ENCODE data around the gene XRCC2.
"Not testable (repeated sequence)": the region's sequence is repeated elsewhere in the genome, so short reads cannot be mapped to it uniquely, and the experiment has no call there.

Gene XRCC2

DNA sequence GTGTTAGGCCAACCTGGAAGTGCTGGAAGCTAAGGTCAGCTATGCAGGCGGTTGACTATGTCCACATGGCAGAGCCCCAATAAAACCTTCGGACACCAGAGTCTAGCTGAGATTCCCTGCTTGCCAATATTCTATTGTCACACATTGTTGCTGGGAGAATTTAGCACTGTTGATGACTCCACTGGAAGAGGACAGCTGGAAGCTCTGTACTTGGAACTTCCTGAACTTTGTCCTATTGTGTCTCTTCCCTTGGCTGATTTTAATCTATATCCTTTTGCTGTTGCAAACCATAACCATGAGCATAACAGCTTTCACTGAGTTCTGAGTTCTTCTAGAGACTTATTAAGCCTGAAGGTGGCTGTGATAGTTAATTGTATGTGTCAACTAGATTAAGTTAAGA lies 12.0 kb downstream of the XRCC2 start:
- DNase-seq = no peak

GRCh38 chr7:152663148-152663740 lies 12.7 kb downstream of the XRCC2 start:
- no peak for DNase-seq

DNA sequence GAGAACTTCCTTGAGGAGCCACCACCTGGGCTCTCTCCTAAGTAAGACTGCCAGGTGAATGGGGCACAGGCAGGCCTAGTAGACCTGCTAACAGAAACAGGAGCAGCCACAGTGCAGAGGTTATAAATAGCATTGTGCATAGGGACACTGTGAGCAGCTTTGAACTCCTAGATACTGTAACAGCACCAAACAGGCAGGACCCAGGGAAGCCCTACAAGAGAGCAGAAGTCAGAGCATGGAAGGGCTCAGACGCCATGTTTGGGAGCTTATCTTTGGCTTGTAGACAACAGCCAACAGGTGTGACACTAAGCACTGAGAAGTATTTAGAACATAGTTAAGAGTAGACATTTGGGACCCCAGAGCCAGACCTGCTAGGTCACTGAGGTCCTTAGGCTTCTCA lies 14.5 kb downstream of the XRCC2 start:
- no peak for DNase-seq

DNA sequence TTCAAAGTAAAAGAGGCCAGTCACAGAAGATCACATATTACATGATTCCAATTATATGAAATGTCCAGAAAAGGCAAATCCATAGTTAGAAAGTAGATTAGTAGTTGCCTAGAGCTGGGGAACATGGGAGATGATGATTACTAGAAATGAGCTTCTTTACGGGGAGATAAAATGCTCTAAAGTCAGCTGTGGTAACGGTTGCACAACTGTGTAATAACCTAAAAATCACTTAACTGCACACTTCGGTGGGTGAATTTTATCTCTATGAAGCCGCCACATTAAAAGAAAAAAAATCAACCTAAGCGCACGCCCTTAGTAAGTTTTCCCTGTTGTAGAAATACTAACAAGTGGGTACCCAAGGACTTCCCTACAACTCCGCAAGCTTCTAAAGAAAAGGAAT lies 15.9 kb downstream of the XRCC2 start:
- no peak for DNase-seq

GRCh38 chr7:152654971-152655370 lies 21.0 kb downstream of the XRCC2 start:
- no peak for DNase-seq

DNA sequence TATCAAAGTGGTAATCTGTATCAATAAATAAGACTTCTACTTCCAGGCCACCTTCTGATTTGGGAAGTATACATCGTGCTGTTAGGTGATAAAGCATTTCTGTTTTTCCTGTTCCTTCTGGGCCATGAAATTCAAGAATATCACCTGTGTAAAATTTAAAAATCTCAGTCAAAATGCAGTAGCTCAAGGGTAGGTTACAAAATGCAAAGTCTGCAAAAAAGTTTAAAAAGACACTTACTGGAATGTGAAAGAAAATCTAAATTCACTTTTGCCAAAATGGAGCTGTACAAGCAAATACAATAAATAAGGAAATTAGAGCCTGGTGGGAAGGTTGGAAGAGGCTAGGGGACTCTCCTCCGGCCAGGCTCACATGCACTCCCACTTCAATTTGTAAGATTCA lies 26.7 kb downstream of the XRCC2 start:
- no peak for DNase-seq

DNA sequence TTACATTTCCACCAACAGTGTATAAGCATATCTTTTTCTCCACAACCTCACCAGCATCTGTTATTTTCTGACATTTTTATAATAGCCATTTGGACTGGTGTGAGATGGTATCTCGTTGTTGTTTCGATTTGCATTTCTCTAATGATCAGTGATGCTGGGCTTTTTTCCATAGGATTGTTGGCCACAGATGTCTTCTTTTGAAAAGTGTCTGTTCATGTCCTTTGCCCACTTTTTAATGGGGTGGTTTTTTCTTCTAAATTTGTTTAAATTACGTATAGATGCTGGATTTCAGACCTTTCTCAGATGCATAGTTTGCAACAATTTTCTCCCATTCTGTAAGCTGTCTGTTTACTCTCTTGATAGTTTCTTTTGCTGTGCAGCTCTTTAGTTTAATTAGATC lies 28.9 kb downstream of the XRCC2 start:
- DNase-seq = no peak

DNA sequence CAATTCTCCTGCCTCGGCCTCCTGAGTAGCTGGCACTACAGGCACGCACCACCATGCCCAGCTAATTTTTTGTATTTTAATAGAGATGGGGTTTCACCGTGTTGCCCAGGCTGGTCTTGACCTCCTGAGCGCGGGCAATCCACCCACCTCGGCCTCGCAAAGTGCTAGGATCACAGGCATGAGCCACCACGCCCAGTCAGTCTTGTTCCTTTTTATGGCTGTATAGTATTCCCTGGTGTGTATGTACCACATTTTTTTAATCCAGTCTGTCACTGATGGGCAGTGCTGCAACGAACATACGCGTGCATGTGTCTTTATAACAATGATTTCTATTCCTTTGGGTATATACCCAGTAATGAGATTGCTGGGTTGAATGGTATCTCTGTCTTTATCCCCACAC lies 29.4 kb downstream of the XRCC2 start:
- DNase-seq = not testable (repeated sequence)

DNA sequence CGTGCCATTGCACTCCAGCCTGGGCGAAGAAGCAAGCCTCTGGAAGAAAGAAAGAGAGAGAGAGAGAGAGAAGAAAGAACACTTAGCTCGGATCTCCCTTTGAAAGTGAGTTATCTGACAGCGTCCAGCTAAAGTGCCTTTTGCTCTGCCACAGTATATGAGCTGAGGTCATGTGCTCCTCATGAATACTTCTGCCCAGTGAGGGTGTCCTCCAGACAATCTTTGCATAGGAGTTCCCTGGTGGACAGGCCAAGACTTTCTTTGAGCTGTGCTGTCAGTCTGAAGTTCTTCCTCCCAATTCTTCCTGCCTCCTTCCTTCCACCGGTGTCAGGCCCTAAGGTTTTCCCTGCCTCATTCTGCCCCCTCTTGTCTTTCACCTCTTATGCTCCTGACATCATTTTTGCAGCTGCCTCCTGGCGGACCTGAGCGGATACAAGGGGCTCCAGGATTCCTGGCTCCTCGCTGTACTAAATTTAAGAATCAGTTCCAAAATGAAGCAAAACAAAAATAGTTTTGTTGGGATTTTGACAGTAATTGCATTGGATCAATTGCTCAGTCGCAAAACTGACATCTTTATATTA lies 31.9 kb downstream of the XRCC2 start:
- DNase-seq = no peak

DNA sequence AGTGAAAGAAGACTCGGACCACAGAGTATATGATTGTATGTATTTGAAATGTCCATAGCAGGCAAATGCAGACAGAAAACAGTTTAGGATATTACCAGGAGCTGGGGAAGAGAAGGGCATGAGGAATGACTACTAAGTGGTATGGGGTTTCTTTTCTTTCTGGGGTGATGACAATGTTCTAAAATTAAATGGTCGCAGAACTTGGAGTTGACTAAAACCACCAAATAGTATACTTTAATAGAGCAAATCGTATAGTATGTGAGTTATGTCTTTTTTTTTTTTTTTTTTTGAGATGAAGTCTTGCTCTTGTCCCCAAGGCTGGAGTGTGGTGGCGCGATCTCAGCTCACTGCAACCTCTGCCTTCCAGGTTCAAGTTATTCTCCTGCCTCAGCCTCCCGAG lies 34.6 kb downstream of the XRCC2 start:
- no peak for DNase-seq

DNA sequence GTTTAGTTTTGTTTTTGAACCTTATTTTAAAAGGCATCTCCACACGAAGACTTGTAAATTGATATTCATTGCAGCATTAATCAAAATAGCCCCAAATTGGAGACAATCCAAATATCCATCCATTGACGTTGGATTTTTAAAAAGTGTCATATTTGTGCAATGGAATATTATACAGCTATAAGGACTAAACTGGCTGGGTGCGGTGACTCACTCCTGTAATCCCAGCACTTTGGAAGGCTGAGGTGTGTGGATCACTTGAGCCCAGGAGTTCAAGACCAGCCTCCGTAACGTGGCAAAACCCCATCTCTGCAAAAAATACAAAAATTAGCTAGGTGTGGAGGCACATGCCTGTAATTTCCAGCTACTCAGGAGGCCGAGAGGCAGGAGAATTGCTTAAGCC lies 35.1 kb downstream of the XRCC2 start:
- no peak for DNase-seq

GRCh38 chr7:152637920-152638580 lies 37.9 kb downstream of the XRCC2 start:
- DNase-seq = no peak

DNA sequence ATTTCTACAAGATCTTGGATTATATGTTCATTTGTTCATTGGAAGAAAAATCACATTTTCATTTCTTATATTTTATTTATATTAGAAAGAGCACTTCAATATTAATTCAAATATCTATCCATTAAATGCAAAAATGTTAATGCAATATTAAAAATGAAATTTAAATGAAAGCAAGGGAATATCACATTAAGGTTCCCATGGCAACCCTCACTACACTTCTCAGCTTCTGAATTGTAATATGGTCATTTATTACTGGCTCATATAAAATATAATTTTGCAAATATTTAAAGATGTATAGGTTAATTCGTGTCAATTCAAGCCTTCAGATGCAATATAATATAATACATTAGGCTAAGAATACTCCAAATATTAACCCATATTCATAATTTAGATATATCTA lies 38.8 kb downstream of the XRCC2 start:
- no peak for DNase-seq

- no peak for DNase-seq
These were observed 39.5 kb downstream of the XRCC2 start for GRCh38 chr7:152636441-152636840.

- DNase-seq = no peak
These were observed 42.4 kb downstream of the XRCC2 start for GRCh38 chr7:152633504-152633903.

DNA sequence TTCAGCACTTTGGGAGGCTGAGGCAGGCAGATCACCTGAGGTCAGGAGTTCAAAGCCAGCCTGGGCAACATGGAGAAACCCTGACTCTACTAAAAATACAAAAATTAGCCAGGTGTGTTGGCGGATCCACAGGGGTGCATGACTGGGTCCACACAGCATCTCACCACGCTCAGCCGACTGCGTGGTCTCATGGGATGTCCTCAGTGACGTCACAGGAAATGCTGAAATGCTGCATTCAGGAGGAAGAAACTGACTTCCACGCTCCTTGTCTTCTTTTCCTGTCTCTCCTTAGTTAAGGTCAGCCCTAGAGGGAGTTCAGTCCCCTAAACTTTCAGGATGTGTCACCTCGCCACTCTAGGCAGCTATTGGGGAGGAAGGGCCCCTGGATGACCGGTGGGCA lies 42.9 kb downstream of the XRCC2 start:
- no peak for DNase-seq

DNA sequence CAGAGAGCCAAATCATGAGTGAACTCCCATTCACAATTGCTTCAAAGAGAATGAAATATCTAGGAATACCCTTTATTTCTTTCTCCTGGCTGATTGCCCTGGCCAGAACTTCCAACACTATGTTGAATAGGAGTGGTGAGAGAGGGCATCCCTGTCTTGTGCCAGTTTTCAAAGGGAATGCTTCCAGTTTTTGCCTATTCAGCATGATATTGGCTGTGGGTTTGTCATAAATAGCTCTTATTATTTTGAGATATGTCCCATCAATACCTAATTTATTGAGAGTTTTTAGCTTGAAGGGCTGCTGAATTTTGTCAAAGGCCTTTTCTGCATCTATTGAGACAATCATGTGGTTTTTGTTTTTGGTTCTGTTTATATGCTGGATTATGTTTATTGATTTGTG lies 47.2 kb downstream of the XRCC2 start:
- not testable (repeated sequence) for DNase-seq

GRCh38 chr7:152624228-152624627 lies 51.7 kb downstream of the XRCC2 start:
- no peak for DNase-seq

GRCh38 chr7:152621426-152621825 lies 54.5 kb downstream of the XRCC2 start:
- no peak for DNase-seq

GRCh38 chr7:152619027-152619739 lies 56.8 kb downstream of the XRCC2 start:
- no peak for DNase-seq

DNA sequence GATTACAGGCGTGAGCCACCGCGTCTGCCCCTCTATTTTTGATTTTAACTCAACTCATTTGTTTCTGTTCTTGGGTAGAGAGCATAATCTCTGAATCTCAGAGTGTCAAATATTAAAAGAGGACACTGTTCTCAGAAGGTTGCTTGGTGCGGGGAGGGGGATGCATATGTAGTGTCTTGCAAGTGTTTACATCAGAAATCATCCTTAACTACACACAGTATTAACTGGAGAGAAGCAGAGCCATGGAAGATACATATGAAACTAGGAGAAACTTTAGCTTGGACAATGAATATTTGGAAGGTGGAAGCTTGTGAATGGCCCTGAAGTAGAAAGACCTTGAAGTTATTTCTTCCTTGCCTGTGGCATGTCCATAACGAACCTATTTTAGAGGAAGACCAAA lies 57.5 kb downstream of the XRCC2 start:
- no peak for DNase-seq

- DNase-seq = no peak
These were observed 58.9 kb downstream of the XRCC2 start for GRCh38 chr7:152617056-152617455.

GRCh38 chr7:152615031-152615741 lies 60.8 kb downstream of the XRCC2 start:
- no peak for DNase-seq

Measured in T-helper 2 cell (primary cell).